NB4 (cell line): ENCODE data around the gene TMEM178B.

Source experiments
- DNase-seq: peaks from one replicate; pipeline ENCODE4 v3.0.0; 2010; ENCODE audit warnings: low read depth
- H3K4me3 ChIP-seq: one replicate; pipeline ENCODE4 v1.5.1; 2011; ENCODE audit warnings: mild to moderate bottlenecking, low read depth, low read length, moderate library complexity
- MAX ChIP-seq: IDR thresholded peaks from 2 replicates; pipeline ENCODE4 v1.6.1; 2011; ENCODE audit warnings: low read depth, low read length
- MYC ChIP-seq: IDR thresholded peaks from 2 replicates; pipeline ENCODE4 v1.6.1; 2011; ENCODE audit warnings: low read depth, low read length
- POLR2A ChIP-seq: IDR thresholded peaks from 2 replicates; pipeline ENCODE4 v1.6.1; 2011; ENCODE audit warnings: mild to moderate bottlenecking; ENCODE audit not compliant: insufficient read length; ENCODE audit errors: extremely low read depth
- TF ChIP-seq, protein P1 (sequence below): IDR thresholded peaks from one replicate; pipeline ENCODE4 v1.5.1; 2012; ENCODE audit warnings: low read depth, low read length

Gene TMEM178B

DNA sequence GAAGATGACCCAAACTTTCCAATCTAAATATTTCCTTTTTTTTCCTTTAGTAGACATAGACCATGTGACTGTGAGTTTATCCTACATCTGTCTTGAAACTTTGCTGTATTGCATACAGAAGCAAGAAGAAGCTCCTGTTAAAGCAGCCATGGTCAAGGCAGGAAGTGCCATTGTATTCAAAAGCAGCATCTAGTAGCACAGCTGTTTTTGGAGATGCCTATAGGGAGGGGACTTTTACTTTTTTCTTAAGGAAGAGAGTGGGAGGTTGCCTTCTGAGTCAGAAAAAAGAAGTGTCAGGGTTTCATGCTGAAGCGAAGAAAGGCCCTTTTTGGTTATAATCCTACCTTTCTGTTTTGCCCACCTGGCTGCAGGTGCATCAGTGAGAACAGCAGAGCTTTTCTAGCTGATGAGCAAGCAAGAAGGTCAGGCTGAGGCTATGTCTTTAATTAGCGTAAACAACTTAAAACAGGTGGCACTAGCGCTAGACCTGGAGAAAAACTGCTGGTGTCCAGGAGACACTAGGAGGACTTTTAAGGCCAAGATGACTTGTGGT is 243.2 kb downstream of the TMEM178B start:
- H3K4me3 ChIP-seq = no peak overlapping the region
- no peak for DNase-seq
- TF ChIP-seq, protein P1, sequence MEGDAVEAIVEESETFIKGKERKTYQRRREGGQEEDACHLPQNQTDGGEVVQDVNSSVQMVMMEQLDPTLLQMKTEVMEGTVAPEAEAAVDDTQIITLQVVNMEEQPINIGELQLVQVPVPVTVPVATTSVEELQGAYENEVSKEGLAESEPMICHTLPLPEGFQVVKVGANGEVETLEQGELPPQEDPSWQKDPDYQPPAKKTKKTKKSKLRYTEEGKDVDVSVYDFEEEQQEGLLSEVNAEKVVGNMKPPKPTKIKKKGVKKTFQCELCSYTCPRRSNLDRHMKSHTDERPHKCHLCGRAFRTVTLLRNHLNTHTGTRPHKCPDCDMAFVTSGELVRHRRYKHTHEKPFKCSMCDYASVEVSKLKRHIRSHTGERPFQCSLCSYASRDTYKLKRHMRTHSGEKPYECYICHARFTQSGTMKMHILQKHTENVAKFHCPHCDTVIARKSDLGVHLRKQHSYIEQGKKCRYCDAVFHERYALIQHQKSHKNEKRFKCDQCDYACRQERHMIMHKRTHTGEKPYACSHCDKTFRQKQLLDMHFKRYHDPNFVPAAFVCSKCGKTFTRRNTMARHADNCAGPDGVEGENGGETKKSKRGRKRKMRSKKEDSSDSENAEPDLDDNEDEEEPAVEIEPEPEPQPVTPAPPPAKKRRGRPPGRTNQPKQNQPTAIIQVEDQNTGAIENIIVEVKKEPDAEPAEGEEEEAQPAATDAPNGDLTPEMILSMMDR = no peak
- TF ChIP-seq MYC (no peak), MAX (no peak), POLR2A (no peak)

DNA sequence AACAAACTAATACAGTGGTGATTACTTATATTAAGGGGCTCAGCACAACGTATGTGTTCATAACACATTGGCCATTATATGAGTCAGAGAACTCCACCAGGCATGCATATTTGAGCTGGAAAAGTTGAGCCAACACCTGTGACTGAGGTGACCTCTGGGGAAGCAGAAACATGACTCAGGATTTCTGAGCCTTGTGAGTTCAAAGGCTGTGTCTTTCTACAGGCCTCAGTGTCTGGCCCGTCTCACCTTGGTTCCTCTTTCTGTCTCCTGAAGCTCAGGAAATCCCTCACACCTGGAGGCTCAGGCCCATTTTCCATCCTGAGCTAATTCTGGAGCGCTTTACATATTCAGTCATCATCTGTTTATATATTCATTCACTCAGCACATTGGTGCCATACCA is 246.4 kb downstream of the TMEM178B start:
- TF ChIP-seq, protein P1 = no peak
- TF ChIP-seq POLR2A (no peak), MAX (no peak), MYC (no peak)
- DNase-seq = no peak
- no peak overlapping the region for H3K4me3 ChIP-seq

DNA sequence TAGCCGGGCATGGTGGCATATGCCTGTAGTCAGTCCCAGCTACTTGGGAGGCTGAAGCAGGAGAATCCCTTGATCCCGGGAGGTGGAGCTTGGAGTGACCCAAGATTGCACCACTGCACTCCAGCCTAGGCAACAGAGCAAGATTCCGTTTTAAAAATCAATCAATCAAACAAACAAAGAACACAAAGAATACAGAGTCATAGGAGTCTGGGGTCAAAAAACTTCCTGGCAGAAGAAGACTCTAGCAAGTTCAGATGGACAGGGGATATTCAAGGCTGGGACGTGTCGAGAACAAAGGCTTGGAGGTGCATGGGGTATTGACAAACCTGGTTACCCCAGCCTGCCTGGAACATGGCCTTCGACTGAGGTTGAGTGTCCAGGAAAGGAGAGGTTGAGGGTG is 248.5 kb downstream of the TMEM178B start:
- DNase-seq = no peak

DNA sequence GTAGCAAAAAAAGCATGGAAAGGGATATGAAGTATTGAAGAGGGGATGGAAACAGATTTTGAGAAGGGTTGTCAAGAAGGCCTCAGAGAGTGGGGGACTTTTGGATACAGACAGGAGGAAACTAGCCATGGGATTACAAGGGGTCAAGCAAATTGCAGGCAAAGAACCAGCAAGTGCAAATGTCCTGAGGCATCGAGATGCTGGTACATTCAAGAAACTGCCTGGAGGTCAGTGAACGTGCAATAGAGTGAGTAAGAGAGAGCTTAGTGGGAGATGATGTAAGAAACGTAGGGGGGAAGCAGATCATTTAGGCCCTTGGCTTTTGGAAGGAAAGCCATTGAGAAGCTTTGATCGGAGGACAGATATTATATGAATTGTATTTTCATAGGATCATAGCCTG is 250.0 kb downstream of the TMEM178B start:
- DNase-seq = no peak
- TF ChIP-seq MAX = no peak
- TF ChIP-seq POLR2A = no peak
- no peak for TF ChIP-seq MYC
- TF ChIP-seq, protein P1 = no peak
- no peak overlapping the region for H3K4me3 ChIP-seq

More for the DNA sequence above, 248.5 kb downstream of the TMEM178B start:
- H3K4me3 ChIP-seq = no peak overlapping the region
- TF ChIP-seq MYC (no peak), MAX (no peak), POLR2A (no peak)
- TF ChIP-seq, protein P1 = no peak

DNA sequence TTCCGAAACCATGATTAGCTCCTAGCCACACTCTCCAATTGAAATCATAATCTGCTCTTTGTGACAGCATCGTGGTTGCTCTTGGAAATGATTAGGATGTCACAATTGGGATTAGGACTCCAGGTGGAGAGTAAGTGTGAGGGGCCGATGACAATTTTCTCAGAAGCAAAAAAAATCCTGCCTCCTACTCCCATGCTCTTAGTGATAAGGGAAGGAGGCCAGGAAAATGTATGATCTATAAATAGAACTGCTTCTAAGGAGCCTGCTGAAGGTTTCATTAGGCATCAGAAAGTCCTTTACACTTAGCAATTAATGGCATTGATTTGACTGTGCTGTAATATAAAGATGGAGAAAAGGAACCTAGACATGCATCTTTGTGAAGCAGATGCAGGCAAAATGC is 251.0 kb downstream of the TMEM178B start:
- H3K4me3 ChIP-seq = no peak overlapping the region
- DNase-seq = no peak
- TF ChIP-seq POLR2A = no peak

DNA sequence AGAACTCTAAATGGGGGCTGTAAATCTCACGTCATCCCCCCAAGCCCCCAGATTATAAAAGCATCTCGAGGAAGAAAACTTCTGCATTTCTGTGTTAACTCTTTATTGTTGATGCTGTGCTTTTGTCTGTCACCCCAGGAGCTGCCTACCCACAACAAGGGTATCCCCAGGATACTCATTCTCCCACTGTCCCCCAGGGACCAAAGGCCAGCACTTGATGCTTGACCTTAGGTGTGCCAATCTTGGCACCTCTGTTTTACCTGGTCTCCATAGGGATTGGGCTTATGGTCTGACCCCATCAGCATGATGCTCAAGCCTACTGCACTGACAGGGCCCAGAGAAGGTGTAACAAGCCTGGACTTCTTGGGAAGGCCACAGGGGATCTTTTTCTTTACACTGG is 251.4 kb downstream of the TMEM178B start:
- H3K4me3 ChIP-seq = no peak overlapping the region
- DNase-seq = no peak
- TF ChIP-seq, protein P1 = no peak
- TF ChIP-seq MYC = no peak
